OCI-LY1 (cell line): Measurements from ENCODE around the gene NBEA.

Experiments used
- H2AFZ ChIP-seq: fragments of 200-600 bp; sonication (generic), shearing (Covaris generic); 2 replicates; pipeline ENCODE4 v1.6.0; 2014; ENCODE audit warnings: antibody characterized with exemption, mild to moderate bottlenecking, low read length
- H3F3A ChIP-seq: fragments of 200-600 bp; sonication (generic), shearing (Covaris generic); 2 replicates; pipeline ENCODE4 v1.6.0; 2014; ENCODE audit warnings: mild to moderate bottlenecking, antibody characterized with exemption, low read length, moderate library complexity; ENCODE audit not compliant: insufficient read depth
- H3K27ac ChIP-seq: fragments of 200-600 bp; sonication (generic); 2 replicates; pipeline ENCODE4 v1.5.1; 2014; ENCODE audit warnings: low read length, mixed run types, mild to moderate bottlenecking, low read depth; ENCODE audit not compliant: poor library complexity, severe bottlenecking
- H3K27me3 ChIP-seq: fragments of 200-600 bp; sonication (generic); 2 replicates; pipeline ENCODE4 v1.6.0; 2014; ENCODE audit warnings: antibody characterized with exemption, mild to moderate bottlenecking, low read length, moderate library complexity; ENCODE audit not compliant: insufficient read depth
- H3K36me3 ChIP-seq: fragments of 200-600 bp; sonication (generic); 2 replicates; pipeline ENCODE4 v1.6.1; 2014; ENCODE audit warnings: mild to moderate bottlenecking, antibody characterized with exemption, low read length, moderate library complexity, mixed read lengths; ENCODE audit not compliant: insufficient read depth
- H3K4me1 ChIP-seq: fragments of 200-600 bp; sonication (generic); 2 replicates; pipeline ENCODE4 v1.5.1; 2014; ENCODE audit warnings: mild to moderate bottlenecking, low read length, moderate library complexity; ENCODE audit not compliant: insufficient read depth, severe bottlenecking
- H3K4me2 ChIP-seq: fragments of 200-600 bp; sonication (generic), shearing (Covaris generic); 2 replicates; pipeline ENCODE4 v1.6.1; 2014; ENCODE audit warnings: low read length
- H3K4me3 ChIP-seq: fragments of 200-600 bp; sonication (generic); 2 replicates; pipeline ENCODE4 v1.5.1; 2014; ENCODE audit warnings: low read length, low read depth, mild to moderate bottlenecking, mixed read lengths; ENCODE audit not compliant: poor library complexity, severe bottlenecking
- H3K79me2 ChIP-seq: fragments of 200-600 bp; shearing (Covaris generic); 2 replicates; pipeline ENCODE4 v1.6.1; 2016; ENCODE audit warnings: mixed run types, low read length, mixed read lengths; ENCODE audit not compliant: insufficient read depth
- H3K9ac ChIP-seq: fragments of 200-600 bp; sonication (generic), shearing (Covaris generic); 2 replicates; pipeline ENCODE4 v1.6.1; 2014; ENCODE audit warnings: mild to moderate bottlenecking, low read length, mixed read lengths
- H3K9me2 ChIP-seq: fragments of 200-600 bp; sonication (generic), shearing (Covaris generic); 2 replicates; pipeline ENCODE4 v1.6.1; 2014; ENCODE audit warnings: low read depth, mild to moderate bottlenecking, low read length, mixed read lengths
- H3K9me3 ChIP-seq: fragments of 200-600 bp; shearing (Covaris generic); 2 replicates; pipeline ENCODE4 v1.6.1; 2014; ENCODE audit warnings: low read length, mixed read lengths
- H4K20me1 ChIP-seq: fragments of 200-600 bp; sonication (generic), shearing (Covaris generic); 2 replicates; pipeline ENCODE4 v1.6.0; 2016; ENCODE audit warnings: mild to moderate bottlenecking, low read length; ENCODE audit not compliant: insufficient read depth
- CTCF ChIP-seq: fragments of 200-600 bp; sonication (generic), shearing (Covaris generic); IDR thresholded peaks from 2 replicates; pipeline ENCODE4 v1.5.1; 2017; ENCODE audit warnings: mild to moderate bottlenecking, antibody characterized with exemption, low read length, moderate library complexity, mixed read lengths
- EZH2 ChIP-seq: fragments of 200-600 bp; sonication (generic), shearing (Covaris generic); IDR thresholded peaks from 2 replicates; pipeline ENCODE4 v1.8.0; 2017; ENCODE audit warnings: borderline replicate concordance, mixed run types, mild to moderate bottlenecking, antibody characterized with exemption, low read length, moderate library complexity, mixed read lengths

The NBEA gene

GRCh38 chr13:34933786-34934185, 8.3 kb upstream of the NBEA start:
- H3K36me3 ChIP-seq = no peaks in the 10 kb centered on the region
- H2AFZ ChIP-seq = no peak overlapping the region
- H3K27me3 ChIP-seq = no peaks in the 10 kb centered on the region
- no peaks in the 10 kb centered on the region for H3K4me1 ChIP-seq
- H3K9me3 ChIP-seq = no peaks in the 10 kb centered on the region
- no peak overlapping the region for H3K27ac ChIP-seq
- no peaks in the 10 kb centered on the region for H3K9me2 ChIP-seq
- TF ChIP-seq CTCF = no peak
- H3K4me2 ChIP-seq = no peak overlapping the region
- no peak overlapping the region for H3K9ac ChIP-seq
- H3K4me3 ChIP-seq = no peak overlapping the region
- H3F3A ChIP-seq = no peaks in the 10 kb centered on the region
- H3K79me2 ChIP-seq = no peaks in the 10 kb centered on the region
- no peaks in the 10 kb centered on the region for H4K20me1 ChIP-seq

GRCh38 chr13:34935841-34936240, 6.2 kb upstream of the NBEA start:
- Histone ChIP-seq H3K4me1 (peaks cover 7% of the 10 kb centered on the region), H3K36me3 (no peaks in the 10 kb centered on the region), H3K27ac (no peak overlapping the region), H3K4me2 (no peak overlapping the region), H4K20me1 (no peaks in the 10 kb centered on the region), H3K79me2 (no peaks in the 10 kb centered on the region), H3K9me2 (no peaks in the 10 kb centered on the region), H2AFZ (no peak overlapping the region), H3K9ac (no peak overlapping the region), H3K27me3 (no peaks in the 10 kb centered on the region), H3F3A (no peaks in the 10 kb centered on the region), H3K9me3 (no peaks in the 10 kb centered on the region), H3K4me3 (no peak overlapping the region)
- TF ChIP-seq EZH2 = no peak
- TF ChIP-seq CTCF = no peak

- no peaks in the 10 kb centered on the region for H3F3A ChIP-seq
- H2AFZ ChIP-seq = no peak overlapping the region
- no peak overlapping the region for H3K9ac ChIP-seq
- H3K4me2 ChIP-seq = no peak overlapping the region
- no peak overlapping the region for H3K27ac ChIP-seq
- H3K9me3 ChIP-seq = no peaks in the 10 kb centered on the region
- H3K4me3 ChIP-seq = no peak overlapping the region
- H3K9me2 ChIP-seq = no peaks in the 10 kb centered on the region
- H3K79me2 ChIP-seq = no peaks in the 10 kb centered on the region
- TF ChIP-seq EZH2 (no peak), CTCF (no peak)
- no peaks in the 10 kb centered on the region for H3K27me3 ChIP-seq
- no peaks in the 10 kb centered on the region for H3K36me3 ChIP-seq
- no peaks in the 10 kb centered on the region for H4K20me1 ChIP-seq
- peaks cover 18% of the 10 kb centered on the region for H3K4me1 ChIP-seq
These were observed 2.3 kb upstream of the NBEA start for GRCh38 chr13:34939771-34940170.
